ENCODE results near the gene ACTN3.
"Not testable (repeated sequence)": the region's sequence is repeated elsewhere in the genome, so short reads cannot be mapped to it uniquely, and the experiment has no call there.

ACTN3 gene

DNA sequence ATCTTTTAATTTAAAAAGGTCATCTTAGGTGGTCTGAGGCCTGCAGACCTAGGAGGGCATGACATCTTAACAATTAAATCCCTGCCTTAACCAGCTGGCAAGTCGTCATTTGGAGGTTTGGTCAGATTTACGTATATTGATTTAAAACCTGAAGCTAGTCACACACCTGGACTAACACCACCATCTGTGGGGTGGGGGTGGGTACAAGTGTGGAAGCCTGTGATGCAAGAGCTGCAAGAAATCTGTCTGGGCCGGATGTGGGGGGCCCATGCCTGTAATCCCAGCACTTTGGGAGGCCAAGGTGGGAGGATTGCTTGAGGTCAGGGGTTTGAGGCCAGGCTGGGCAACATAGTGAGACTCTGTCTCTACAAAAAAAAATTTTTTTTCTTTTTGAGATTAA is 34.6 kb downstream of the ACTN3 start:
- Histone ChIP-seq H3K27ac (replicated peaks) (no peak overlapping the region), H3K27me3 (ENCODE audit: insufficient read depth, poor library complexity, severe bottlenecking) (no peaks in the 10 kb centered on the region), H3K4me3 (replicated peaks; ENCODE audit: insufficient read depth, low read length) (no peak overlapping the region)
- TF ChIP-seq, protein P1, sequence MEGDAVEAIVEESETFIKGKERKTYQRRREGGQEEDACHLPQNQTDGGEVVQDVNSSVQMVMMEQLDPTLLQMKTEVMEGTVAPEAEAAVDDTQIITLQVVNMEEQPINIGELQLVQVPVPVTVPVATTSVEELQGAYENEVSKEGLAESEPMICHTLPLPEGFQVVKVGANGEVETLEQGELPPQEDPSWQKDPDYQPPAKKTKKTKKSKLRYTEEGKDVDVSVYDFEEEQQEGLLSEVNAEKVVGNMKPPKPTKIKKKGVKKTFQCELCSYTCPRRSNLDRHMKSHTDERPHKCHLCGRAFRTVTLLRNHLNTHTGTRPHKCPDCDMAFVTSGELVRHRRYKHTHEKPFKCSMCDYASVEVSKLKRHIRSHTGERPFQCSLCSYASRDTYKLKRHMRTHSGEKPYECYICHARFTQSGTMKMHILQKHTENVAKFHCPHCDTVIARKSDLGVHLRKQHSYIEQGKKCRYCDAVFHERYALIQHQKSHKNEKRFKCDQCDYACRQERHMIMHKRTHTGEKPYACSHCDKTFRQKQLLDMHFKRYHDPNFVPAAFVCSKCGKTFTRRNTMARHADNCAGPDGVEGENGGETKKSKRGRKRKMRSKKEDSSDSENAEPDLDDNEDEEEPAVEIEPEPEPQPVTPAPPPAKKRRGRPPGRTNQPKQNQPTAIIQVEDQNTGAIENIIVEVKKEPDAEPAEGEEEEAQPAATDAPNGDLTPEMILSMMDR (IDR thresholded peaks at IDR 0.05; ENCODE audit: insufficient read depth, low read length): no peak
- TF ChIP-seq POLR2AphosphoS5 (IDR thresholded peaks at IDR 0.05; ENCODE audit: low read depth): no peak
- TF ChIP-seq, protein P2, sequence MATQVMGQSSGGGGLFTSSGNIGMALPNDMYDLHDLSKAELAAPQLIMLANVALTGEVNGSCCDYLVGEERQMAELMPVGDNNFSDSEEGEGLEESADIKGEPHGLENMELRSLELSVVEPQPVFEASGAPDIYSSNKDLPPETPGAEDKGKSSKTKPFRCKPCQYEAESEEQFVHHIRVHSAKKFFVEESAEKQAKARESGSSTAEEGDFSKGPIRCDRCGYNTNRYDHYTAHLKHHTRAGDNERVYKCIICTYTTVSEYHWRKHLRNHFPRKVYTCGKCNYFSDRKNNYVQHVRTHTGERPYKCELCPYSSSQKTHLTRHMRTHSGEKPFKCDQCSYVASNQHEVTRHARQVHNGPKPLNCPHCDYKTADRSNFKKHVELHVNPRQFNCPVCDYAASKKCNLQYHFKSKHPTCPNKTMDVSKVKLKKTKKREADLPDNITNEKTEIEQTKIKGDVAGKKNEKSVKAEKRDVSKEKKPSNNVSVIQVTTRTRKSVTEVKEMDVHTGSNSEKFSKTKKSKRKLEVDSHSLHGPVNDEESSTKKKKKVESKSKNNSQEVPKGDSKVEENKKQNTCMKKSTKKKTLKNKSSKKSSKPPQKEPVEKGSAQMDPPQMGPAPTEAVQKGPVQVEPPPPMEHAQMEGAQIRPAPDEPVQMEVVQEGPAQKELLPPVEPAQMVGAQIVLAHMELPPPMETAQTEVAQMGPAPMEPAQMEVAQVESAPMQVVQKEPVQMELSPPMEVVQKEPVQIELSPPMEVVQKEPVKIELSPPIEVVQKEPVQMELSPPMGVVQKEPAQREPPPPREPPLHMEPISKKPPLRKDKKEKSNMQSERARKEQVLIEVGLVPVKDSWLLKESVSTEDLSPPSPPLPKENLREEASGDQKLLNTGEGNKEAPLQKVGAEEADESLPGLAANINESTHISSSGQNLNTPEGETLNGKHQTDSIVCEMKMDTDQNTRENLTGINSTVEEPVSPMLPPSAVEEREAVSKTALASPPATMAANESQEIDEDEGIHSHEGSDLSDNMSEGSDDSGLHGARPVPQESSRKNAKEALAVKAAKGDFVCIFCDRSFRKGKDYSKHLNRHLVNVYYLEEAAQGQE (IDR thresholded peaks at IDR 0.05; ENCODE audit: insufficient replicate concordance, low read depth): no peak
- TF ChIP-seq GABPA (IDR thresholded peaks at IDR 0.05; ENCODE audit: low read depth): no peak
- no peak for TF ChIP-seq SPI1 (IDR thresholded peaks at IDR 0.05; ENCODE audit: borderline replicate concordance, low read depth)
- no peak for DNase-seq (ENCODE audit: low read depth in 1 of 2, low spot score in 1 of 2)

GRCh38 chr11:66582565-66583147 is 36.0 kb downstream of the ACTN3 start:
- not testable (repeated sequence) for H3K27me3 ChIP-seq (ENCODE audit: insufficient read depth, poor library complexity, severe bottlenecking); H3K4me3 ChIP-seq (replicated peaks; ENCODE audit: insufficient read depth, low read length); DNase-seq (ENCODE audit: low read depth in 1 of 2, low spot score in 1 of 2); H3K27ac ChIP-seq (replicated peaks)

- not testable (repeated sequence) for H3K27me3 ChIP-seq (ENCODE audit: insufficient read depth, poor library complexity, severe bottlenecking); DNase-seq (ENCODE audit: low read depth in 1 of 2, low spot score in 1 of 2); H3K4me3 ChIP-seq (replicated peaks; ENCODE audit: insufficient read depth, low read length); H3K27ac ChIP-seq (replicated peaks)
Observed at GRCh38 chr11:66585447-66585846, 38.7 kb downstream of the ACTN3 start.

- Histone ChIP-seq H3K4me3 (replicated peaks; ENCODE audit: insufficient read depth, low read length) (no peak overlapping the region), H3K27me3 (ENCODE audit: insufficient read depth, poor library complexity, severe bottlenecking) (no peaks in the 10 kb centered on the region), H3K27ac (replicated peaks) (no peak overlapping the region)
- TF ChIP-seq POLR2AphosphoS5 (IDR thresholded peaks at IDR 0.05; ENCODE audit: low read depth): no peak
- TF ChIP-seq SPI1 (IDR thresholded peaks at IDR 0.05; ENCODE audit: borderline replicate concordance, low read depth): no peak
- TF ChIP-seq, protein P1 (IDR thresholded peaks at IDR 0.05; ENCODE audit: insufficient read depth, low read length): no peak
- TF ChIP-seq GABPA (IDR thresholded peaks at IDR 0.05; ENCODE audit: low read depth): no peak
- TF ChIP-seq, protein P2 (IDR thresholded peaks at IDR 0.05; ENCODE audit: insufficient replicate concordance, low read depth): no peak
- no peak for DNase-seq (ENCODE audit: low read depth in 1 of 2, low spot score in 1 of 2)
Observed at GRCh38 chr11:66586136-66586535, 39.4 kb downstream of the ACTN3 start.

DNA sequence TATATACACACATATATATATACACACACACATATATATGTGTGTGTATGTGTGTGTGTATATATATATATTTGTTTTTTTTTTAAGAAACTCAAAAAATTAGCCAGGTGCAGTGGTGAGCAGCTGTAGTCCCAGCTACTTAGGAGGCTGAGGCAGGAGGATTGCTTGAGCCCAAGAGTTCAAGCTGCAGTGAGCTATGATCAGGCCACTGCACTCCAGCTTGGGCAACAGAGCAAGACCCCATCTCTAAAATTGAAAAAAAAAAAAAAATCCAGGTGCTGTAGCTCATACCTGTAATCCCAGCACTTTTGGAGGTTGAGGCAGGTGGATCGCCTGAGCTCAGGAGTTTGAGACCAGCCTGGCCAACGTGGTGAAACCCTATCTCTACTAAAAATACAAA is 42.6 kb downstream of the ACTN3 start:
- H3K27ac ChIP-seq (replicated peaks); H3K27me3 ChIP-seq (ENCODE audit: insufficient read depth, poor library complexity, severe bottlenecking); H3K4me3 ChIP-seq (replicated peaks; ENCODE audit: insufficient read depth, low read length); DNase-seq (ENCODE audit: low read depth in 1 of 2, low spot score in 1 of 2): not testable (repeated sequence)
